ENCODE data around the gene VAC14.

Gene VAC14

GRCh38 chr16:70769131-70769530 is 31.8 kb downstream of the VAC14 start:
- no peak for DNase-seq
- in situ Hi-C loops (cut with HindIII; ENCODE audit: low pct_ligation_motif_present, low pct_unique_long_range_greater_than_20kb, low sequenced_read_pairs) = loop anchor here (10.0 to 25.0 kb wide), 2 partner anchors 94 to 207 kb away; no protein-coding TSS in a partner anchor

DNA sequence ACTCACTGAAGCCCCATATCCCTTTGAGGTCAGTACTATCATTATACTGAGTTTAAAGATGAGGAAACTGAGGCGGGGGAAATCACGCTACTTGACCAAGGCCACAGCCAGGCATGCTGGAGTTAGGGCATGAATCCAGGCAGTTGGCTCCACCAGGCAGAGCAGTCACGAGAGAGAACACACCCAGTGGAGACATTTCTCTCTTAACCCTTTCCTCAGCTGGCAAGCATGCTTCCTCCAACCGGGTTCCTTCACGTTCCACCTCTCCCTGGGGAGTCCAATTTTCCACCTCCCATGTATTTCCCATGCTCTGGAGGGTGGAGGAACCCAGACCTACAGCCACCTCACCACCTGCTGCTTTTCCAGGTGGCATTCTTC is 32.8 kb downstream of the VAC14 start:
- DNase-seq = no peak
- in situ Hi-C loops (cut with HindIII; ENCODE audit: low pct_ligation_motif_present, low pct_unique_long_range_greater_than_20kb, low sequenced_read_pairs) = loop anchor here (10.0 to 25.0 kb wide), 2 partner anchors 93 to 206 kb away; no protein-coding TSS in a partner anchor

DNA sequence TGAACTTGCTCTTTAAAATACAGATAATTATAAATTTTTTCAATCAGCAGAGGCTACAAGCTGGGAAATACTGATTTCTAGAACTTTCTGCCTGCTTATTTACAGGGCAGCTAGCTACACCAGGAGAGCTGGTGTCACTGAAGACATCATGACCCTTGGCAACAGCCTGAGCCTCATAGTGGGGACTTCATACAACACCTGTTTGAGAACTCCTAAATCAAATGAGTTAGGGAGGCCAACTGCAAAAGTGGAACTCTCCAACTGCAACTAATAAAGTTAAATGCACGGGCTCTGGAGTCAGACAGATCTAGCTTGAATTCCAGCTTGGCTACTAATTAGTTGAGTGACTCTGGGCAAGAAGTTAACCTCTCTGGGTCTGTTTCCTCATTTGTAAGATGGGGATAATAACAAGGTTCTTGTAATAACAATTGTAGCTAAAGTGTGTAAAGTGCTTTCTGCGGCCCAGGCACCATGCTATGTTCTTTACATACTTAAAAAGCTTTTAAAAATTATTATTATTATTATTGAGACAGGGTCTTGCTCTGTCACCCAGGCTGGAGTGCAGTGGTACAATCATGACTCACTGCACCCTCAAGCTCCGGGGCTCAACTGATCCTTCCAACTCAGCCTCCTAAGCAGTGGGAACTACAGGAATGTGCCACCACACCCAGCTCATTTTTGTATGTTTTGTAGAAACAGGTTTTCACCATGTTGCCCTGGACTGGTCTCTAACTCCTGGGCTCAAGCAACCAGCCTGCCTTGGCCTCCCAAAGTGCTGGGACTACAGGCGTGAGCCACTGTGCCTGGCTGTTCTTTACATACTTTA is 33.4 kb downstream of the VAC14 start:
- in situ Hi-C loops (cut with HindIII; ENCODE audit: low pct_ligation_motif_present, low pct_unique_long_range_greater_than_20kb, low sequenced_read_pairs) = loop anchor here (10.0 to 25.0 kb wide), 2 partner anchors 93 to 205 kb away; no protein-coding TSS in a partner anchor

GRCh38 chr16:70766658-70767057 is 34.3 kb downstream of the VAC14 start:
- no peak for DNase-seq
- in situ Hi-C loops (cut with HindIII; ENCODE audit: low pct_ligation_motif_present, low pct_unique_long_range_greater_than_20kb, low sequenced_read_pairs) = loop anchor here (10.0 to 25.0 kb wide), 2 partner anchors 92 to 204 kb away; no protein-coding TSS in a partner anchor

More for the DNA sequence above, 33.4 kb downstream of the VAC14 start:
- DNase-seq = no peak

DNA sequence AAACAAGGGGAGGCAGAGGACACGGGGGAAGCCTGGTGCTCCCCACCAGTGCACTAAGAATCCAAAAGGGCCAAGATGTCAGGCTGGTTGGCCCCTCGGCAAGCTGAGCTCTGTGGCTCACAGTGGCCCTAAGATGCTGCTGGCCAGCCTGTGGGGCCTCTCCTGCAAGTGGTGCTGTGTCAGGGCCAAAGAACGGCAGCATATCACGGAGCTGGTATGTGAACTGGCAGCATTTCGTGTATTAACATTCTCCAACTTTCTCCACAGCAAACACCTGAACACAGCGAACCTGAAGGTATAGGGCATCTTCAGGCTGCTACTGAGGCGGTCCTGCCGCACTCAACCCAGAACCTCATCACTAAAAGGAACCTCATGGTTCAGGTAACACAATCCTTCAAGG is 34.8 kb downstream of the VAC14 start:
- no peak for DNase-seq
- in situ Hi-C loops (cut with HindIII; ENCODE audit: low pct_ligation_motif_present, low pct_unique_long_range_greater_than_20kb, low sequenced_read_pairs) = loop anchor here (10.0 to 25.0 kb wide), 2 partner anchors 91 to 204 kb away; no protein-coding TSS in a partner anchor

- in situ Hi-C loops (cut with HindIII; ENCODE audit: low pct_ligation_motif_present, low pct_unique_long_range_greater_than_20kb, low sequenced_read_pairs) = loop anchor here (10.0 to 25.0 kb wide), 2 partner anchors 91 to 203 kb away; no protein-coding TSS in a partner anchor
- no peak for DNase-seq
These were observed 35.5 kb downstream of the VAC14 start for GRCh38 chr16:70765491-70765890.

- in situ Hi-C loops (cut with HindIII; ENCODE audit: low pct_ligation_motif_present, low pct_unique_long_range_greater_than_20kb, low sequenced_read_pairs) = loop anchor here (10.0 to 25.0 kb wide), 2 partner anchors 90 to 202 kb away; no protein-coding TSS in a partner anchor
- no peak for DNase-seq
These were observed 36.3 kb downstream of the VAC14 start for GRCh38 chr16:70764632-70765031.

DNA sequence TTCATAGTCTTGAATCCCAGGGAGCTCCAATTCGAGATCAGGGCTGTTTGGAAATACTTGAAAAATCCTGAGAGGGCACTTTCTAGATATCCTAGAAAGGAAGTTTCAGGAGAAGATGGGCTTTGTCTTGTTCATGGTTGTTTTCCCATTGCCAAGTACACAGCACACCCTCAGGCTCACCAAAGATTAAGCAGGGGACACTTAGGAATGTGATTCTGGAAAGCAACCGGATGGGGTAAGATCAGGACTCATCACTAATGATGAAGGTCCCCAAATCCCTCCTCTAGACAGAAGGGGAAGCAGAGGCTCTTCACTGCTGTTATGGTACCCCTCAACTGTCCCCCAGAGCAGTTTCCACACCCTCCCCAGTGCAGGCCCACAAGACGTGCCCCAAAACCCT is 40.7 kb downstream of the VAC14 start:
- in situ Hi-C loops (cut with HindIII; ENCODE audit: low pct_ligation_motif_present, low pct_unique_long_range_greater_than_20kb, low sequenced_read_pairs) = loop anchor here (10.0 to 25.0 kb wide), 2 partner anchors 85 to 198 kb away; no protein-coding TSS in a partner anchor
- DNase-seq = no peak

- DNase-seq = no peak
- in situ Hi-C loops (cut with HindIII; ENCODE audit: low pct_ligation_motif_present, low pct_unique_long_range_greater_than_20kb, low sequenced_read_pairs) = loop anchor here (10.0 to 25.0 kb wide), 2 partner anchors 85 to 197 kb away; no protein-coding TSS in a partner anchor
These were observed 41.3 kb downstream of the VAC14 start for GRCh38 chr16:70759666-70760065.

DNA sequence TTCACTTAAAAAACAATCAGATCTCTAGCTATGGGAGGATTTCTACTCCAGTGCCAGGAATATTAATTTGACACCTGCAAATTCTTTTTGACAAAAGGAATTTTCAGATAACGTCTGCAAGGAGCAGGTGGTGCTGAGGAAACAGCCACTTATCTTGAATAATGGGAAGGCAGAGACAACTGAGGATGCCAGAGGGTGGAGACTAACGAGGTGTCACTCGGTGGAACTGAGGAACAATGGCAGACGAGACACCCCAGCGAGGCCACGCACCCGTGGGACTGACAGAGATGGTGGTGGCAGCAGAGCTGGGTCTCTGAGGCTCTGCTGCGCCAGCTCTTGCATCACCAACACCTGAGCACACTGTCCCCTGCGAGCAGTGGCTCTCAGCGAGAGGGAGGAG is 42.2 kb downstream of the VAC14 start:
- DNase-seq = no peak
- in situ Hi-C loops (cut with HindIII; ENCODE audit: low pct_ligation_motif_present, low pct_unique_long_range_greater_than_20kb, low sequenced_read_pairs) = loop anchor here (25.0 kb wide), 1 partner anchor 196 kb away; no protein-coding TSS in a partner anchor

DNA sequence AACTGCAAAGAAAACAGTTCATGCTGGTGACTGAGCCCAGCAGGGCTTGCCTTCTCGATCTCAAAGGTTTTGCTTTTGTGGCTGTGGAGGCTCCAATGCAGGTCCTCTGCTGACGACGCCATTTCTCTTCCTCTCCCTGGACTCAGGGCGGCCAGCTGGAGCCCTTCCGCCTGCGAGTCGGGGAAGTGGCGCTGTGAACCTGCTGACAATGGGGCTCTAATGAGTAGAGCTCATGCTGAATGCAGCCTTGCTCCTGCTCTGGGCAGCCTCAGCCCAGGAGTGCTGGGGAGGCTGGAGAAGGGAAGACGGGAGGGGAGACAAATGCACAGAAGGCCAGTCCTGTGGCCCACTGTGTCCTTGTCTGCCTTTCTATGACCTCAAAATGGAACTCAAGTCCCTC is 43.8 kb downstream of the VAC14 start:
- in situ Hi-C loops (cut with HindIII; ENCODE audit: low pct_ligation_motif_present, low pct_unique_long_range_greater_than_20kb, low sequenced_read_pairs) = loop anchor here (25.0 kb wide), 1 partner anchor 195 kb away; no protein-coding TSS in a partner anchor
- no peak for DNase-seq

DNA sequence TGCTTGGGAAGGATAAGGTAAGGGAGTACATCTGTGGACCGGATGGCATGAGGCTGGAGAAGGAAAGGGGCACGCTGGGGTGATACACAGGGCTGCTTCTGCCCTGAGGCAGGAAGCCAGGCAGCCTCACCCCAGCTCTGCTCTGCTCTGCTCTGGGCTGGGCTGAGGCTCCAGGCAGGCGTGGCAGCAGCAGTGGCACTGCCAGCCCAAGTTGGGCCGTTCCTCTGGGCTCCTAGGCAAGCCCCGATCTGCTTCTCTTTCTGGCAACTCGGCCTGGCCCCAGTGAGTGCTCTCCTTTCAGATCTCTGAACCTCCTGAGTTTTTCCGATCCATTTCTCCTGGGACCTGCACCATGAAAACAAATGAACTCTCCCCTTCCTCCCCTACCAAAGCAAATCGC is 44.9 kb downstream of the VAC14 start:
- in situ Hi-C loops (cut with HindIII; ENCODE audit: low pct_ligation_motif_present, low pct_unique_long_range_greater_than_20kb, low sequenced_read_pairs) = loop anchor here (25.0 kb wide), 1 partner anchor 194 kb away; no protein-coding TSS in a partner anchor
- DNase-seq = no peak

GRCh38 chr16:70754851-70755600 is 45.9 kb downstream of the VAC14 start:
- DNase-seq = no peak
- in situ Hi-C loops (cut with HindIII; ENCODE audit: low pct_ligation_motif_present, low pct_unique_long_range_greater_than_20kb, low sequenced_read_pairs) = loop anchor here (25.0 kb wide), 1 partner anchor 193 kb away; no protein-coding TSS in a partner anchor

DNA sequence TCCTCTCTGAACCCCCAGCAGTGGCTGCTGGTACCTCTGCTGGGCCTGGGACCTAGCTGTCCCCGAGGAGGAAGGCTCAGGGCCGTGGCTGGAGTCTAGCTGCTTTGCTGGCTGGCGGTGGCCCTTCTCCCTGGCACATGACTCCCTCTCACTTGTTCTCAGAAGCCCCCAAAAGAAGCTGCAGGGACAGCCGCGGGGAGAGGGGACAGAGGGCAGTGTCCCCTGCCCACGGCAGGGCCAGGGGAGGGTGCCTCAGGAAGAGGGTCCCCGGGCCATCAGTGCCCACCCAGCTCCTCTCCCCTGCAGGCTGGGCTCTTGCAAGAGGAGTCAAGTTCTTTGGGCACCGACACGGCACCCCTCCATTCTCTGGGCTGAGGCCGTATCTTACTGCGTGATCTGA is 46.6 kb downstream of the VAC14 start:
- in situ Hi-C loops (cut with HindIII; ENCODE audit: low pct_ligation_motif_present, low pct_unique_long_range_greater_than_20kb, low sequenced_read_pairs) = loop anchor here (25.0 kb wide), 1 partner anchor 192 kb away; no protein-coding TSS in a partner anchor
- no peak for DNase-seq

DNA sequence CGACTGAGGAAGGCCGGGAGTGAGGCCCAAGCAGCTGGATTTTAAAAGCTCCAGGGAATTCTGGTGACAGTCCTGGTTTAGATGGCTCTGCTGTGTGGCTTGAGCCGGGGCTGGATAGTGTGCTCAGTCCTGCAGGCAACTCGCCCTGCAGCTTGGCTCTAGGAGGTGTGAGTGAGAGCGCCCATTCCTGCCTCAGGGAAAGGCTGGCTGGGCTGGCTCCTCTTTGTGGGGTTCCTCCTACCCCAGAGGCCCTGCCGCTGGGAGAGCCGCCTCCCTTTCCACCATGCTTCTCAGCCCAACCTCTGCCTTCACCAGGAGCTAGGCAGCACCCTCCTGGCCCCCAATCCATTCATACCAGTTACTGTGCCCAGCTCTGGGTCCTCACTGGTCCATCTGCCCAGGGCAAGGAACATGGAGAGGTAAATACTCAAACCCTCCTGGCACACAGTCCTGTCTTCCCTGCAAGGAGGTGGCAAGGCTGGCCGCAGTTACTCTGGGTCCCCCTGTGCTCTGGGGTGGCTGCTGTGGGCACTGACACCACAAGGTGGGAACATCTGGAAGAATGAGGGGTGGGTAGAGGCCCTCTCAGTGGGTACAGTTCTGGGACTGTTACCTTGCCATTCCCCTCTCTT is 47.1 kb downstream of the VAC14 start:
- DNase-seq = no peak
- in situ Hi-C loops (cut with HindIII; ENCODE audit: low pct_ligation_motif_present, low pct_unique_long_range_greater_than_20kb, low sequenced_read_pairs) = loop anchor here (25.0 kb wide), 1 partner anchor 192 kb away; no protein-coding TSS in a partner anchor

- DNase-seq = no peak
- in situ Hi-C loops (cut with HindIII; ENCODE audit: low pct_ligation_motif_present, low pct_unique_long_range_greater_than_20kb, low sequenced_read_pairs) = loop anchor here (25.0 kb wide), 1 partner anchor 191 kb away; no protein-coding TSS in a partner anchor
These were observed 47.7 kb downstream of the VAC14 start for GRCh38 chr16:70753228-70753627.

DNA sequence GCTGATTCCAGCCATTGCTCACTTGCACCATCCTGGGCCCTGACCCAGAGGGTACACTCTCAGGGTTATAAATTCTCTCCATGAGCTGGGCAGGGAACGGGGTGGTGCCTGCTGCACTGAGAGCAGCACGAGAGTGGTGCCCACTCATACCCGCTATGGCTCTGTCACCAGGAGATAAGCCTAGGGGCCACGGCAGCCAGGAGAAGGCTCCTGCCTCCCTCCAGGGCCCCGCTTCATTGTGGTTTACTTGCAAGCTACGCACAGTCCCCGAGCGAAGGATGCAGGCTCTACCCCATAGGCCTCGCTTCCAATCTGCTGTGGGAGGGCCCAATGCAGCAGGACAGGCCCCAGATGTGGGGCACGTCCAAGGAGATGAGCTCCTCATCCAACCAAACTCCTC is 48.5 kb downstream of the VAC14 start:
- no peak for DNase-seq
- in situ Hi-C loops (cut with HindIII; ENCODE audit: low pct_ligation_motif_present, low pct_unique_long_range_greater_than_20kb, low sequenced_read_pairs) = loop anchor here (25.0 kb wide), 1 partner anchor 190 kb away; no protein-coding TSS in a partner anchor

- no peak for DNase-seq
- in situ Hi-C loops (cut with HindIII; ENCODE audit: low pct_ligation_motif_present, low pct_unique_long_range_greater_than_20kb, low sequenced_read_pairs) = loop anchor here (25.0 kb wide), 1 partner anchor 189 kb away; no protein-coding TSS in a partner anchor
These were observed 49.4 kb downstream of the VAC14 start for GRCh38 chr16:70751593-70751992.

Data from ACHN (cell line).